SW 1271 (cell line): ENCODE data around the gene SH2B3.
A peak's percentile ranks its signal among the peaks of the same experiment; 100 is the strongest.
"Not testable (repeated sequence)": the region's sequence is repeated elsewhere in the genome, so short reads cannot be mapped to it uniquely, and the experiment has no call there.

Source experiments
- DNase-seq, 2 experiments: peaks; one replicate each; lab custom pipeline; 2025; lab: John Stamatoyannopoulos, UW

SH2B3 gene

DNA sequence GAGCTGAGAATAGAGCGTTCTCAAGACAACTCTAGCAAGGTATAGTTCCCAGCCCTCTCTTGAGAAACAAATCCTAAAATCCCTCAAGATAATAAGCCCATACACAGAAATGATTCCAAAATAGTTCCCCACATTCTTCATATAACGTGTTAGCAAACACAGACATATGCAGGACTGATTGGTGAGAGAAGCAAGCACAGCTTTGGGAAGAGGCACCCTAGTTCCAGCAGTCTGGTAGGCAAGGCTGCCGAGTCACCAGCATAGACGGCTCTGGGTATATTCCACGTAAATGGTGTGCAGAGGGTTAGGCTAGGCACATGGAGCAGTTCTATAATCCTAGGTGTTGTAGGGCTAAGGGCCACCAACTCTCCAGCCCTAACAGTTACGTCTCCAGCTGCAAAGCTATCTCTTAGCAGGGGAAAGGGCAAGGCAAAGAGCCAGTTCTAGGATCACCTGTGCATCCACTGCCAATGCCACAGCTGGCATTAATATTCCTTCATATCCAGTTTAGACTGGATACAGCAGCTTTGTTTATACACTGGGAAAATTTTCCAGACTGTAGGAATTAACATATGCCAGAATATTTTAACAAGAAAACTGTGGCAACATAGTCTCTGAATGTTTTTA is 52.9 kb downstream of the SH2B3 start:
- DNase-seq, result no peak

DNA sequence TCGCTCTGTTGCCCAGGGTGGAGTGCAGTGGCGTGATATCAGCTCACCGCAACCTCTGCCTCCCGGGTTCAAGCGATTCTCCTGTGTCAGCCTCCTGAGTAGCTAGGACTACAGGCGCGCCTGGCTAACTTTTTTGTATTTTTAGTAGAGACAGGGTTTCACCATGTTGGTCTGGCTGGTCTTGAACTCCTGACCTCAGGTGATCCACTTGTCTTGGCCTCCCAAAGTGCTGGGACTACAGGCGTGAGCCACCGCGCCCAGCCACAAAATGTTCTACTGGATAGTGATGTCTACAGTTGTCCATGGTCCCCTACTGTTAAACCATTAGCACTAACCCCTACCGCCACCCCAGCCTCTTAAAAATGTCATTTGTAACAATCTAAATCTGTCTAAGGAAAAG is 54.4 kb downstream of the SH2B3 start:
- not testable (repeated sequence) for DNase-seq

DNA sequence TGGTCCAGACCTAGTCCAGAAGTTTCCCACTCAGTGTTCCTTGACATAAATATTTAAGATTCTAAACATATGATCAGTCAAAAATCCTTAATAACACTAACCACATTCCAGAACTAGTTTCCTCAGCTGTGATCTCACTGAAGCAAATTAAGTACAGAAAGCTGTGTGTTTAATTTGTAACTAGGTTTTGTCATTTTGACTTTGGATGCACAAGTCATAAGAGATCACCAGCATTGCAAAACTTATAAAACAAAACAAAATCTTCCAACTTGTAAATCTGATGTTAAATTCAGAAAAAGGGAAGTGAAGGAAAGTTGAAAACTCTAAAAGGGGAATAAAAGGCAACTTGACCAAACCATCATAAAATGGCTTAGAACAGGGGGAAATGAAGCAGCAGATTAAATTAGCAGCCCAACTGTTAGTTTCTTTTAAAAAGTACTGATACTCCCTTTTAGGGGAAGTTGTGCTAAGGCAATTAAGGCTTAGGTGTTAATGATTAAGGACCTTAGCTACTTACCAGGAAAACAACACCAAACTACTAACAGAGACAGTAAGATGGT is 56.6 kb downstream of the SH2B3 start:
- DNase-seq, result no peak

DNA sequence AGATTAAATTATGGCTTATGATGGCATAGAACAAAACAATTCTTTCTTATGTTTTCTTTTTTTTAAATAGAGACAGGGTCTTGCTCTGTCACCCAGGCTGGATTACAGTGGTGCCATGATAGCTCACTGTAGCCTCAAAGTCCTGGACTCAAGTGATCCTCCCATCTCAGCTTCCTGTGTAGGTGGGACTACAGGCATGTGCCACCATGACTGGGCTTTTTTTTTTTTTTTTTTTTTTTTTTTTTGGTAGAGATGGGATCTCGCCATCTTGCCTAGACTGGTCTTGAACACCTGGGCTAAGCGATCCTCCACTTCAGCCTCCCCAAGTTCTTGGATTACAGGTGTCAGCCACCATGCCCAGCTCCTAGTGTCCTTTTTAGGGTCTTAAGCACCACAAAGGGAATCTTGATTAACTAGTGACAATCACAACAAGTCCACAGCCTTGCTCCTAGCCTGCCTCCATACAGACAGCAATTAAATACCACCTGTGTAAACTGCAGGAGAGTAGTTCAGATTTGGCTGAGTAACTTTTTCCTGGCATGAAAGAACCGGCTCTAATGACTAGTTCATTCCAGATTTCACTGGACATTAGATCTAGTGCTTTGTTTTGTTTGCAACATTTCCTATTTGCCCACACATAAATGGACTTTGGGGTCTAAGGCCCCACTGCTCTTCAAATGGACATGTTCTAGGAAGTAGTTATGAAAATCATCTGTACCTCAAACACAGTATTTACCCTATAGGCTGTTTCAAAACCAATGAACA is 61.6 kb downstream of the SH2B3 start:
- DNase-seq, result no peak

DNA sequence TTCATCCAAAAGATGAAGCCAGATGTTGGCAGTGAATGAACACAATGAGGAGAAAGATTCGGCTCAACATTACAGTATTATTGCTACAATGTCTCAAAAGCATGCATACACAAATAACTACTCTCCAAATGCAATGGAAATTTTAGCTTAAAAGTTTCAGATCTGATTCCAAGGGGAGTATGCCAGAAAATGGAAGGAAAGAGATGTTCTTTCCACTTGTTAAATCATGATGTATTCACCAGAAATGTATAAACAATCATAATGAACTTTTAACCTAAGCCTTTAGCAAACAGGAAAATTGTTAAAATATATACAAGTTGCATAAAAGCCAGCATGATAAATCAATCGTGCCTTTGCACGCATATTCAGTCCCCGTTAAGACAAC is 62.1 kb downstream of the SH2B3 start:
- DNase-seq, result no peak

DNA sequence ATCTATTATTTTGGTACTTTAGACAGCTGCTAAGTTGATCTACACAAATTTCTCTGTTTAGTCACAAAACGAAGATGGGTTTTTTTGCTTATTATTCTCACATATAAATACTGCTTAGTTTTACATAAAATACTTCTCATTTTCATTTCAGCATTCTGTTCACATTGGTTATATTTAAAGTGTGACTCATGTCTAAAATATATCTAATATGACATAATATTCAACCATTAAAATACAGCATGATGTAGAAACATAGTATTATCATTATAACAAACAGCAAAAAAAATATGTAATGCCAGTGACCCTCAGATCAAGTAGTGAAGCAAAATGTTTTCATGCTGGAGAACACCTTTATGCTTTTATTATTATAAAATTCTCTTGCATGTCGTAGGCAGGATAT is 63.7 kb downstream of the SH2B3 start:
- no peak for DNase-seq

DNA sequence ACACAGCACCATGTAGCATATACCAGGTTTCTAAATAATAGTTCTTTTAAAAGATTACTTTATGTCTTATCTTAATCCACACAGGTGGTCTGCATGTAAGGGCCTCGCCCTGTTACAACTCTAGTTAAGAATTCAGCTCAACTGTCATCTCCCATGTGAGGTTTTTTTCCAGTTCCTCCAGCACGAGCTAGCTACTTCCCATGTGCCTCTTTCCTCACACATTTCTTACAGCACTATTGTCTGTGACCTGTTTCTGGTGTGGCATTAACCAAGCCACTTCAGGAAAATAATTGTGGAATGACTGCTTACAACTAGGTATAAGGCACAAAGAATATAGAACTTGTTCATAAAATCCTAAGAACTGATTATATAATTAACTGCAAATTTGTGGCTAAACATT is 65.5 kb downstream of the SH2B3 start:
- no peak for DNase-seq

DNA sequence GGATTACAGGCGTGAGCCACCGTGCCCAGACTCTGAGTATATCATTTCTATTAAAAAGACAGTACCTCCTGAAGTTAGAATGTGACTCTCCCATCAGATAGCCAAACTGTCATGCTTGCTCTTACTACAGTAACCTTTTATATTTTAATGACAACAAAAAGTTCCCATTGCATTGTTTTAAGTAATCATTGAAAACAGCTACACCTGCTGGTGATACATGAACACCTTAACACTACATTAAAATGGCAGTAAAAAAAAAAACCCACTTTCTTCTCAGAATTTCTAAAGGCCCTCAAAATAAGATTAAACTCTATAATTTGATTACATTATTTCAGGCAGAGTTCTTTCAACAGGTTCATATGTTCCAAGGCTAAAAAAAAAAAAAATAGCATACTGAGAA is 76.7 kb downstream of the SH2B3 start:
- DNase-seq, result no peak

DNA sequence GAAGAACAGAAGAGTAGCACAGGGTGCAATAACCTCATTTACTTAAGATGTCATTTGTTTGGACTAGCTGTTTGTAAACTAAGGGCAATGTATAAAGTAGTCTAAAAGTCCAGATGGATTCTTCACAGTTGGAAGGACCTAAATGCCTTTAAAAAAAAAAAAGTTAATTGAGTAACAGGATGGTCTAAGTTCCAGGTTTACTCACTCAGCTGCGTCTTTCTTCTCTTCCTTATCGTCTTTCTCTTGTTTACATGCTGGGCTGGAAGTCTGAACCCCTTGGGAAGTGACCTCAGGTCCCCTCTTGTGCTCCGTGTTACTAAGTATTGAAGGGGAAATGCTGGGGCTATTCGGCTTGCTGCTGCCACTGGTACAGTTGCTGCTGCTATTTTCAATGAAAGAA is 82.5 kb downstream of the SH2B3 start:
- no peak for DNase-seq

DNA sequence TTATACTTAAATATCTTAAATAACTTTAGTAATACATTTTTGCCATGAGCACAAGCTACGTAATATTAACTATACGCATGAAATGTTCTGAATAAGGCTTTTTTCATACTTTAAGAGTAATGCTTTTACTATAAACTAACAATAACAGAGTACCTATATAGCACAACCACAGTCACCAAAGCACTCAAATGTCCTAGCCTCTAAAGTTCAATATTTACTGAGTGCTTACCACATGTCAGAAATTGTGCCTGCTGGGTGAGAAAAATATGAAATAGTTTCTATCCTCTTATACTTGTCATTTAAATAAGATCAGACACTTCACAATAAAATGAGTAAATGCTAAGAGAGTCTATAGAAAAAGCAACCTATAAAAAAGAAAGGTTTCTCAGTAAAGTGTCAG is 83.1 kb downstream of the SH2B3 start:
- DNase-seq, result no peak

DNA sequence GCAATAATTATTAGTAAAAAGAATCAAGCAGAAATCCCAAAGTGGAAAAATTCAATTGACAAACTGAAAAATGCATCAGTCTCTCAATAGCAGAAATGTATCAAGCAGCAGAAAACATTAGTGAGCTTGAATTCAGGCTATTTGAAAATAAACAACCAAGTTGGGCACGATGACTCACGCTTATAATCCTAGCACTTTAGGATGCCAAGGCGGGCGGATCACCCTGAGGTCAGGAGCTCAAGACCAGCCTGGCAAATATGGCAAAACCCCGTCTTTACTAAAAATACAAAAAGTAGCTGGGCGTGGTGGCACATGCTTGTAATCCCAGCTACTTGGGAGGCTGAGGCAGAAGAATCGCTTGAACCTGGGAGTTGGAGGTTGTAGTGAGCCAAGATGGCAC is 87.3 kb downstream of the SH2B3 start:
- peak in 1 of 2 experiments; percentile 18 for DNase-seq

DNA sequence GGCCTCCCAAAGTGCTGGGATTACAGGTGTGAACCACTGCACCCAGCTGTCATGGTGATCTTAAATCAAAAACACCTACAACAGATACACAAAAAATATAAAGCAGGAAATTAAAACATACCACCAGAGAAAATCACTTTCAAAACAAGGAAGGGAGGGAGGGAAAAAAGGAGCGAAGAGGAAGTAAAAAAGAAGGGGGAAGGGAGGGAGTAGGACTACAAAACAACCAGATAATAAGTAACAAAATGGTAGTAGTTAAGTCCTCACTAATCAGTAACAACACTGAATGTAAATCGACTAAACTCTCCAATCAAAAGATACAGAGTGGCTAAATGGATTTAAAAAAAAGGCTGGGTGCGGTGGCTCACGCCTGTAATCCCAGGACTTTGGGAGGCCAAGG is 89.0 kb downstream of the SH2B3 start:
- DNase-seq, result no peak
